GM23338 (cell line): ENCODE measurements around the gene R3HDM2.

Source experiments
- EZH2 ChIP-seq: fragments of 200-600 bp; sonication (generic); IDR thresholded peaks from one replicate; pipeline ENCODE4 v1.8.0; 2017; ENCODE audit warnings: antibody characterized with exemption, mild to moderate bottlenecking, low read depth; ENCODE audit not compliant: unreplicated experiment
- EZH2phosphoT487 ChIP-seq: fragments of 200-600 bp; sonication (generic); IDR thresholded peaks from one replicate; pipeline ENCODE4 v1.8.1; 2018; ENCODE audit warnings: antibody characterized with exemption; ENCODE audit not compliant: unreplicated experiment
- JUNB ChIP-seq: IDR thresholded peaks from one replicate; pipeline ENCODE4 v1.6.1; 2016; ENCODE audit warnings: antibody characterized with exemption; ENCODE audit not compliant: unreplicated experiment
- POLR2AphosphoS5 ChIP-seq: IDR thresholded peaks from 2 replicates; pipeline ENCODE4 v1.6.1; 2016; ENCODE audit warnings: antibody characterized with exemption, low read depth
- REST ChIP-seq: IDR thresholded peaks from one replicate; pipeline ENCODE4 v1.6.1; 2018; ENCODE audit warnings: antibody characterized with exemption; ENCODE audit not compliant: unreplicated experiment
- ZNF462 ChIP-seq: fragments of 250-450 bp; sonication (Bioruptor Pico); IDR thresholded peaks from 2 replicates; pipeline ENCODE4 v1.5.0; 2020; ENCODE audit warnings: mild to moderate bottlenecking, moderate library complexity
- TF ChIP-seq, protein P1 (sequence below), 2 experiments: fragments of 200-600 bp in 1 of 2; sonication (generic) in 1 of 2; conservative IDR thresholded peaks; 2 replicates each; pipeline versions ENCODE4 v1.5.1 to v1.6.1; 2016 to 2017; ENCODE audit warnings: antibody characterized with exemption in 2 of 2, low read depth in 2 of 2, mild to moderate bottlenecking in 2 of 2, moderate library complexity in 1 of 2

- TF ChIP-seq, protein P1, sequence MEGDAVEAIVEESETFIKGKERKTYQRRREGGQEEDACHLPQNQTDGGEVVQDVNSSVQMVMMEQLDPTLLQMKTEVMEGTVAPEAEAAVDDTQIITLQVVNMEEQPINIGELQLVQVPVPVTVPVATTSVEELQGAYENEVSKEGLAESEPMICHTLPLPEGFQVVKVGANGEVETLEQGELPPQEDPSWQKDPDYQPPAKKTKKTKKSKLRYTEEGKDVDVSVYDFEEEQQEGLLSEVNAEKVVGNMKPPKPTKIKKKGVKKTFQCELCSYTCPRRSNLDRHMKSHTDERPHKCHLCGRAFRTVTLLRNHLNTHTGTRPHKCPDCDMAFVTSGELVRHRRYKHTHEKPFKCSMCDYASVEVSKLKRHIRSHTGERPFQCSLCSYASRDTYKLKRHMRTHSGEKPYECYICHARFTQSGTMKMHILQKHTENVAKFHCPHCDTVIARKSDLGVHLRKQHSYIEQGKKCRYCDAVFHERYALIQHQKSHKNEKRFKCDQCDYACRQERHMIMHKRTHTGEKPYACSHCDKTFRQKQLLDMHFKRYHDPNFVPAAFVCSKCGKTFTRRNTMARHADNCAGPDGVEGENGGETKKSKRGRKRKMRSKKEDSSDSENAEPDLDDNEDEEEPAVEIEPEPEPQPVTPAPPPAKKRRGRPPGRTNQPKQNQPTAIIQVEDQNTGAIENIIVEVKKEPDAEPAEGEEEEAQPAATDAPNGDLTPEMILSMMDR (conservative IDR thresholded peaks at IDR 0.05; ENCODE audit: low read depth in 2 of 2), result no peak
- TF ChIP-seq POLR2AphosphoS5, result no peak
- no peak for TF ChIP-seq JUNB
- no peak for TF ChIP-seq EZH2
- no peak for TF ChIP-seq EZH2phosphoT487
- TF ChIP-seq ZNF462 (CRISPR knock-in tag), result no peak
- TF ChIP-seq REST, result no peak
Observed at GRCh38 chr12:57299514-57300016, 131.3 kb downstream of the R3HDM2 start.
